Ureter (tissue), 1 donor: ENCODE measurements around the gene ZNF157. TPM values are rescaled to one million over a fixed set of nuclear protein-coding genes. Genes with fewer than 3 reads are reported as not detected.
"Not testable (repeated sequence)": the region's sequence is repeated elsewhere in the genome, so short reads cannot be mapped to it uniquely, and the experiment has no call there.

ENCODE experiments used
- DNase-seq: peaks from one replicate; pipeline ENCODE4 v3.0.0-alpha.2; 2020; ENCODE audit warnings: low spot score
- total RNA-seq: library from RNA; stranded (reverse); gene quantifications from one replicate; pipeline ENCODE4 v1.2.4, GENCODE V29; 2023
- donor health status: DM: yes; HTN: yes; CAD: no.

ZNF157 gene
- total RNA-seq = 0.26 TPM

DNA sequence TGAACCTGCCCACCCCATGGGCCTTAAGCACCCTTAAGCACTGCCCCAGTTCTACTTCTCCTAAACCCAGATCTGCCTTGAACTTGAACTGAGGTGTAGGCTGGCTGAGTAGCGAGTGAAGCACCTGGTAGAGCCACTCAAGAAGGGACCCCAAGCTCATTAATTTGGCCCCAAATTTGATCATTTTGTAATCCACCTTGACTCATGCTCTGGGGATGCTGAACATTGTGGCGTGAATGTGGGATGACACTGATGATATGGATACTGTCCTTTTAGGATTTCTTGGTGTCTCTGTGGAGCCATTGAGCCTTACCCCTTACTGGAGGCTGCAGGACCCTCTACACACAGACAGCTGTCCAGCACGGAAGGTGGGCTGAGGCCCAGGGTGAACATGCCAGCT, at the start of gene ZNF157:
Gene ZNF157, plus strand, starts transcription at position 301 of the 400 bp plus-strand sequence. Its CDS starts 91 bp downstream, at position 392.
- no peak for DNase-seq

DNA sequence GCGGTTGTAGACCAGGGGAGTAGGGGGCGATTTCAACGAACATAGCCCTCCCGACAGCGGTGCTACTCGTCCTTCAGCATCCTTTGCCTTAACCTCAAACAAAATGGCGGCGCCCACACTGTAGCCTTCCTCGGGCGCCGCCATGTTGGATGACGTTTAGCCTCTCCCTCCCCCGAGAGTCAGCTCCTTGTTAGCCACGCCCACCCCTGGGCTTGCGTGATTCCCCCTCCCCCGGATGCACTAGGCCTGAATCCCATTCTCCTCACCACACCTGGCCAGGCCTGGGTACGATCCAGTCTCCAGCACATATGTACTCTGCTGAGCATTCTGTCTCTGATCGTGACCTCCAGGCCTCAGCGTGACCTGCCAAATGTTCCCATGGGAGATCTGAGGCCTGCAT, 49.0 kb upstream of the ZNF157 start:
- DNase-seq = peak; percentile 44

DNA sequence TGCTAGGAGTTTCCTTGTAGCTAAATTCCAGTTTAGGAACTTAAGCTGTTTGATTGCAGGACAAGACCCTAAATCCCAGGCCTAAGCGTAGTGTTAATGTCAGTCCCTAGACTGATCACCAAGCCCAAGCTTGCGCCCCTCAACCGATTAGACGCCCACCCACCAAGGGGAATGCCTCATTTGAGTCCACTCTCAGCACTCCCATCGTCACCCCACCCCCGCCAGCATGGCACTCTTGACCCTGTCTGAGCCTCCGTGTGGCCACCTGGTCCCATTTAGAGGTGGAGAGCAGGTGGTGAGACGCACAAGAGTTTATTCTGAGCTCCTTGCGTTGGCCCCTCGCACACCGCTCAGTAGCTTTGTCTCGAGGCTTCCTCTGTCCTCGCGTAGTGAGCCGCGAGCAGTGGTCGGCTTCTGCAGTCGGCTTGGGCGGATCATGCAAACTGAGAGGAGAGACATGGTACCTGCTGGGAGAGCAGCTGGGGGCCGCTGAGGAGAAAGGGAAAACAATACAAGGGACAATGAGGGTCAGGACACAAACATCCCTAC, 48.5 kb upstream of the ZNF157 start:
- no peak for DNase-seq

DNA sequence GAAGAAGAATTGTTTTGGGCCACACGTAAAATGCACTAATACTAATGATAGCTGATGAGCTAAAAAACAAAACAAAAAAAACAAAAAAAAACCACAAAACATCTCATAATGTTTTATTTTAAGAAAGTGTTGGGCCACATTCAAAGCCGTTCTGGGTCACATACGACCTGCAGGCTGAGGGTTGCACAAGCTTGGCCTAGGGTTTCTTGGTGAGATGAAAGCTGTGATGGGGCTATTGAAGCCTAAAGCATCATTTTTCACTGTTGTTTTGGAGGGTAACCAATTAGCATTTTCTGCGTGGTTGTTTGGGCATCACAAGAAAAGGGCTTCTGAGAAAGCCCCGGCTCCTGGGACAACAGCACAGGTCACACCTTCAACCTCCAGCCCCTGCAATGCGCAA, 42.5 kb upstream of the ZNF157 start:
- DNase-seq = no peak

DNA sequence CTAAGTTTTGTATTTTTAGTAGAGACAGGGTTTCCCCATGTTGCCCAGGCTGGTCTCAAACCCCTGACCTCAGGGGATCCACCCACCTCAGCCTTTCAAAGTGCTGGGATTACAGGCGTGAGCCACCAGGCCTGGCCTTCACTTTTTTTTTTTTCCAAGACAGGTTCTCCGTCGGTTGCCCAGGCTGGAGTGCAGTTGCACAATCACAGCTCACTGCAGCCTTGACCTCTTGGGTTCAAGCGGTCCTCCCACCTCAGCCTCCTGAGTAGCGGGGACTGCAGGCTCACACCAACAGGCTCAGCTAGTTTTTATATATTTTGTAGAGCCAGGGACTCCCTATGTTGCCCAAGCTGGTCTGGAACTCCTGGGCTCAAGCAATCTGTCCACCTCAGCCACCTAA, 37.6 kb upstream of the ZNF157 start:
- DNase-seq = not testable (repeated sequence)

DNA sequence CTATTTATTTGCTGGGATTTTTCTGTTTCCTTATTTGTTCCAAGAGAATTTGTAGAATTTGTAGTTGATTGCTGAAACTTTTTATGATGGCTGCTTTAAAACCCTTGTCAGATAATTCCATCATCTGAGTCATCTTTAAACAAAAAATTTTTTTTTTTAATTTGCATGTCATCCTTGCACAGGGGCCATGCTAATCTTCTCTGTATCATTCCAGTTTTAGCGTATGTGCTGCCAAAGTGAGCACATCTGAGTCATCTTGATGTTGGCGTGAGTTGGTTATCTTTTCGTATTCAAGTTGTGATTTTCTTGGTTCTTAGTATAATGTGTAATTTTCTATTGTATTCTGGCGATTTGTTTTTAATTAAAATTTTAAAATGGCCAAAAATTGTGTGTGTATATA, 18.7 kb upstream of the ZNF157 start:
- DNase-seq = no peak

DNA sequence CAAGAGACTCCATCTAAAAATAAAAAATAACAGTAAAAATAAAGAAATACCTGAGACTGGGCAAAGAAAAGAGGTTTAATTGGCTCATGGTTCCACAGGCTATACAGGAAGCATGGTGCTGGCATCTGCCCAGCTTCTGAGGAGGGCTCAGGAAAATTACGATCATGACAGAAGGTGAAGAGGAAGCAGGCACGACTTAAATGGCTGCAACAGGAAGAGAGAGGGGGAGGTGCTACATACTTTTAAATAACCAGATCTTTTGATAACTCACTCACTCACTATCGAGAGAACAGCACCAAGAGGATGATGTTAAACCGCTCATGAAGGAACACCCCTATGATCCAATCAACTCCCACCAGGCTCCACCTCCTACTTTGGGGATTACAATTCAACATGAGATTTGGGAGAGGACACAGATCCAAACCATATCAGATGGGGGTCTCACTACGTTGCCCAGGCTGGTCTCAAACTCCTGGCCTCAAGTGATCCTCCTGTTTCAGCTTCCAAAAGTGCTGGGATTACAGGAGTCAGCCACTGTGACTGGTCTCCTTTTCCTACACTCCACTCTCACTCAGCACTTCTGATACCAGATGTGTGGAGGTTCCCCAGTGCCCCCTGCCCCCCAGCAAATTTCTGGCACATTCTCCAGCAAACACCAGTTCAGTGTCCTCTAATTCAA, 11.9 kb upstream of the ZNF157 start:
- no peak for DNase-seq

DNA sequence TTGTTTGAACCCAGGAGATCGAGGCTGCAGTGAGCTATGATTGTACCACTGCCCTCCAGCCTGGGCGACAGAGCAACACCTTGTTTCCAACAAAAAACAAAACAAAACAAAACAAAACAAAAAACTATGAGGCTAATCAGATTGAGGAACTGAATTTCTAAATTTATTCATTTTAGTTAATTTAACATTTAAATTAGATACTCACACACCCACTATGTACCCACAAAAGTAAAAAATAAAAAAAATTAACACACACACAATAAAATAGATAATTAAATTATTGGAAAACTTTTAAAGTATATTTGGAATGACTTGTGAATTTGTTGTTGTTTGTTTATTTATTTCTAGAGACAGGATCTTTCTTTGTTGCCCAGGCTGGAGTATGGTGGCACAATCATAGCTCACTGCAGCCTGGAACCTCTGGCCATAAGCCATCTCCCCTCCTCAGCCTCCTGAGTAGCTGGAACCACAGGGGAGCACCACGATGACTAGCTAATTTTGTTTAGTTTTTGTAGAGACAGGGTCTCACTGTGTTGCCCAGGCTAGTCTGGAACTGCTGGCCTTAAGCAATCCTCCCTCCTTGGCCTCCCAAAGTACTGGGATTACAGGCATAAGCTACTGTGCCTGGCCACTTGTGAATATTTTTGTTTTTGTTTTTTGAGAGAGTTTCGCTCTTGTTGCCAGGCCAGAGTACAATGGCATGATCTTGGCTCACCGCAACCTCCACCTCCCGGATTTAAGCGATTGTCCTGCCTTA, 9.8 kb upstream of the ZNF157 start:
- DNase-seq = no peak

DNA sequence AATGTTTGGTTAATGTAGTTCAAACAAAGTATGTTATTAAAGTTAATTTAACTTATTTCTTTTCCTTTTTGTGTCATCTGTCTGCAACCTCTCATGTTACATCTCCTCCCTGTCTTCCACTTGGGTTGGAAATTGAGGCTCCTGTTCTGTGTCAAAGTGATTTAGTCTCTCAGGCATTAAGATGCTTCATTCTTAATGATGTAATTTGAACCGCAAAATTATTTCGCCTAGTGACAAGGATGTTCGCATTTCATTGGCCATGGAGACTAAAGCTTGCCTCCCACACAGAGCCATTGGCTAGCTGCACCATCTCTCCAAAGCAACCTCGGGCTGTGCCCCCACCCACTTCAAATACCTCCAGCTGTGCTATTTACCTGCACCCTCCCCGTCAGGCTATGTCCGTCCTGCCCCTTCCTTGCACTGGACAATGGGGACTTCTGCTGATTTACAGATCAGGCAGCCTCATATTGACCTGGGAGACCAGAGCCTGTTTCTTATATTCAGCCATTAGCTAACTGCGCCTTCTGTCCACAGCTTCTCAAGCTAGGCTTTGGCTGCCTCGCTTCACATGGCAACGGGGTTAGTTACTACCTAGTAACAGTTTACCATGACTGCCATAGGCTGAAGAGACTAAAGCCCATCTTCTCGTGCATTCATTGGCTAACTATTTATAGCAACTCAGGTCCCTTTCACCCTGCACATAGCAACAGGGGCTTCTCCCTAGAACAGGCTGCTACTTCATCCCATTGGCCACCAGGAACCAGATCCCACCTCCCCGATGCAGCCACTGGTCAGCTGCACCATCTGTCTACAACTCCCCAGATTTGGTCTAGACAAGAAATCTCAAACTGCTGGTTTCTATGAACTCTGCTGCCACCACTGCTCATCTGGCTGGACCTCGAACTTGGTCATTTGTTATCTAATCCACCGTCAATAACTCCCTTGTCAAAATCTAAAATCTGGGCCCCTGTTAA, 8.6 kb upstream of the ZNF157 start:
- DNase-seq = peak; percentile 83

DNA sequence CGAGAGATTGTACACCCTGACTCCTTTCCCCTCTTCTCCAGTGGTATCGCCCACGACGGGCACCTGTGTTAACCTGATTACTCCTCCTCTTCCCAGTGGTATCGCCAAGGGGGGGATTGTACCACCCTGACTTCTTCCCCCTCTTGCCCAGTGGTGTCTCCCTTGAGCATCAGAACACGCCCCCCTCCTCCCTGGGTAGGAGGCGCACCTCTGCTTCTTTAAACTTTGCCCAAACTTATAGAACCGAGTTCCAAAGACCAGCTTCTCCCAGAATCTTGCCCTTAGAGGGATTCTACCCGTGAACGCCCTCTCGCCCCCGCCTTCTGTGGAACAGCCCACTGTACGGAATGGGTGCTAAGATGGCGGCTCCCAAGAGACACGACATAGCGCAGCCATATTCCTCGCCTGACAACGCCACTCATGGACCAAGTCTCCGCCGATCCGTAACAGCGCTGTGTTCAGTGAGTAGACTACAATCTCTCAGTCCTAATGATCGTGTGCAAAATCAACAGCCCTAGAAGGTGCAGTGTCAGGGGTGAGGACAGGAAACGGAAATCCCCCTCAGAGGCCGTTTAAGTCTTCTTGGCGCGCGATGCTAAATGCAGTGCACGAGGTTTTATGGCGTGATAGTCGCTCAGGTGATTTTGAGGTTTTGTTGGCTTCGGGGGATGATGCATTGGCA, 4.2 kb upstream of the ZNF157 start:
- peak; percentile 56 for DNase-seq

DNA sequence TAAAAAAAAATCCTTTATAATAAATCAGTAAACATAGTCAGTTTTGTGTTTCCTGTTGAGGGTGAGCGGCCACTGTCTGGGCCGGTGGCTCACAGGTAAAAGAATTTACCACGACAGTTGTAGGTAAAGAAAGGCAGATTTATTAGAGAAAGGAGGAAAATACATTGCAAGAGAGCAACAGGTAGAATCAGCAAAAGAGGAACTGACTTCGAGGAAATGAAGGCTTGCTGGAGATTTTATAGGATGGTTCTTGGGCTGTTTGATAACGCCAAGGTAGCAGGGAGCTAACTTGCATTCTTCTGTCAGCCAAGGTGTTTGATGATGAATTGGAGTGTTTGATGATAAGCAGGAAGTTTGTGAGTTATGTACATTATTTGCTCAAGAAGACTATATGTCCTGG, 2.8 kb downstream of the ZNF157 start:
- no peak for DNase-seq

DNA sequence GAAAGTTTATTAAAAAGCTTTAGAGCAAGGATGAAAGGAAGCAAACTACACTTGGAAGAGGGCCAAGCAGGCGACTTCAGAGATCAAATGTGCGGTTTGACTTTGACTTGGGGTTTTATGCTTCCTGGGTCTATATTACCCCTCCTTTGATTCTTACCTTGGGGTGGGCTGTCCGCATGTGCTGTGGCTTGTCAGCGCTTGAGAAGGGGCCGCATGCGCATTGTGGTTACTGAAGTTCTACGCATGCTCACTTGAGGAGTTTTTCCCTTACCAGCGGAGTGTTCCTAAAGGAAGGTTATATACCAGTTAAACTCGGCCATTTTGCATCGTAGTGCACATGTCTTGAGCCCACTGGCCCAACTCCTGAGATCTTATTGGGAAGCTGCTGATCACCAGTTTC, 9.9 kb downstream of the ZNF157 start:
- no peak for DNase-seq

DNA sequence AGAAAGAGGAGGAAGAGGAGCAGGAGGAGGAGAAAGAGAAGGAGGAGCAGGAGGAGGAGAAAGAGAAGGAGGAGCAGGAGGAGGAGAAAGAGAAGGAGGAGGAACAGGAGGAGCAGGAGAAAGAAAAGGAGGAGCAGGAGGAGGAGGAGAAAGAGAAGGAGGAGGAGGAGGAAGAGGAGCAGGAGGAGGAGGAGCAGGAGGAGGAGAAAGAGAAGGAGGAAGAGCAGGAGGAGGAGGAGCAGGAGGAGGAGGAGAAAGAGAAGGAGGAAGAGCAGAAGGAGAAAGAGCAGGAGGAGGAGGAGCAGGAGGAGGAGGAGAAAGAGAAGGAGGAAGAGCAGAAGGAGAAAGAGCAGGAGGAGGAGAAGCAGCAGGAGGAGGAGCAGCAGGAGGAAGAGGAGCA, 10.5 kb downstream of the ZNF157 start:
- DNase-seq = not testable (repeated sequence)

DNA sequence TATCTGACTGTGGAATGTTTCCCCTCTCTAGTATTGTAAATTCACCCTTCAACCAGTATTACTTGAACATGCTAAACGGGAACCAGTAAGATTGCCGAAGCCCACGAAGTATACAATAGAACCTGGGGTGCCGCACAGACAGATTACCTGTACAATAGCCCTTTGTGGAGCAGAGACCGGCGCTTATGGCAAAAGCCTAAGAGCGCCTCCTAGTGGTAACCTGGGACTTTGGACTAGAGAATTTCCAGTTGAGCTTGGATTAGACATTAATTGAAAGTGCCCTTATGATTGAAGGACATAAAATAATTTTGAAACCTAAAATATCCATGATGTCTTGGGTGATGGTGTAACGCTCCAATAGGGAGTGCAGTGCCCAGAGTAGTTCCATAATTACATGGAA, 14.1 kb downstream of the ZNF157 start:
- peak; percentile 69 for DNase-seq

DNA sequence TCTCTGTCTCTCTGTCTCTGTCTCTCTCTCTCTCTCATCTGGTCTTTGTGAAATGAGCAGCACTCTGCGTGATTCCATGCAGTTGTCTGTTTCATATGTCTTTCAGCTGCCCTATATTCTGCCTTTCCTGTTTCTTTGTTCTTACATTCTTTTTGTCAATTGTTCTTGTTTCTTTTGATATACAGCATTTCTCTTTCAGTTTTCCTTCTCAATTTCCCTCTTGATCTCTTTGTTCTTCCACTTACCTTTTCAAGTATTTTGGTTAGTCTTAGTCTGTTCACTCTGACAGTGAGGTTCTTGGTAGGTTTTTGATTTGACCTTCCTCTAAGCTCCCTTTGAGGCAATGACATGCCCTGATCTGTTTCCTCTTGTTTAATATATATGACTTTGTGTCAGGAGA, 20.4 kb downstream of the ZNF157 start:
- DNase-seq = no peak

DNA sequence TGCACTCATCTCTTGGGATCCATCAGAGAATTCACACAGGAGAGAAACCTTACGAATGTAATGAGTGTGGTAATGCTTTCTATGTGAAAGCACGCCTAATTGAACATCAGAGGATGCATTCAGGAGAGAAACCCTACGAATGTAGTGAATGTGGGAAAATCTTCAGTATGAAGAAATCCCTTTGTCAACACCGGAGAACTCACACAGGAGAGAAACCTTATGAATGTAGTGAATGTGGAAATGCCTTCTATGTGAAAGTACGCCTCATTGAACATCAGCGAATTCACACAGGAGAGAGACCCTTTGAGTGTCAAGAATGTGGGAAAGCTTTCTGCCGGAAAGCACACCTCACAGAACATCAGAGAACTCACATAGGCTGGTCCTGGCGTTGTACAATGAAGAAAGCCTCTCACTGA, 42.8 kb downstream of the ZNF157 start:
- DNase-seq = no peak

DNA sequence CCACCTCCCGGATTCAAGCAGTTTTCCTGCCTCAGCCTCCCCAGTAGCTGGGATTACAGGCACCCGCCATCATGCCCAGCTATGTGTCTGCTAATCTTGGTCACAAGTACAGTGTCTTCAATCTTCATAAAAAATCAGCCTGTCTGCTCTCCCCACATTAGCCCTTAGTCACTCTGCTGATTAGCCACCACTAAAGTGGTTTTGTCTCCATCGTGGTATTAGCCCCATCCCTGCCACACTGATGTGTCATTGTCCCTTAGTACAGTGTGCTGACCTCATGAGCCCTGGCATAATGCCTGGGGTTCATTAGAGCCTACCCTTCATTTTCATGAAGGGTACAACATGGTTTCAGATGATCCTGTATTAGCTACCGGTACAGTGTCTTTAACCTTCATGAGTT, 49.9 kb downstream of the ZNF157 start:
- no peak for DNase-seq

DNA sequence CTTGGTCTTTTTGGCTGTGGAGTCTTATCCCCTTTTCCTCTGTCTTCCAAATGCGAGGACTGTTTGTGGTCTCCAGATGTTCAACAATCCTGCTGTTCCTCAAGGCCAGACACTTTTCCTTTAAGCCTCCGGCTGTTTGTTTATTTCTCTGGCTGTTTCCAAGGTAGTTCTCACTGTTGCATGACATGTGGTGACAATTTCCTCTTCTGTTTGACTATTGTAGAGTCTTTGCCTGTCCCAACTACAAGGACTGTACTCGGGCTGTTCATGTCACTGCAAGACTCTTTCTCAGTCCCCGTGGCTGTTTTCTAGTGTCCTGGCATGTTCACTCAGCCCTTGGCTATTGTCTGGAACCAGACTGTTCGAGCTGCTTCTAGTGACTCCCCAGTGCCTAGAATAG, 50.6 kb downstream of the ZNF157 start:
- no peak for DNase-seq

DNA sequence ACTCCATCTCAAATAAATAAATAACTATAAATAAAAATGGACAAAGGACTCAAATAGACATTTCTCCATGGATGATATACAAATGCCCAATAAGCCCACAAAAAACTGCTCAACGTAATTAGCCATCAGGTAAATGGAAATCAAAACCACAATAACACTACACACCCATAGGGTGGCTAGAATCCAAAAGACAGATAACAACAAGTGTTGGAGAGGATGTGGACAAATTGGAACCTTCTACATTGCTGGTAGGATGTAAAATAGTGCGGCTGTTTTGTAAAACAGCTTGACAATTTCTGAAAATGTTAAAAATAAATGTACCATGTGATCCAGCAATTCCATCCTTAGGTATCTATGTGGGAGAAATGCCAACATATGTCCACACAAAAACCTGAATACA, 52.1 kb downstream of the ZNF157 start:
- no peak for DNase-seq

DNA sequence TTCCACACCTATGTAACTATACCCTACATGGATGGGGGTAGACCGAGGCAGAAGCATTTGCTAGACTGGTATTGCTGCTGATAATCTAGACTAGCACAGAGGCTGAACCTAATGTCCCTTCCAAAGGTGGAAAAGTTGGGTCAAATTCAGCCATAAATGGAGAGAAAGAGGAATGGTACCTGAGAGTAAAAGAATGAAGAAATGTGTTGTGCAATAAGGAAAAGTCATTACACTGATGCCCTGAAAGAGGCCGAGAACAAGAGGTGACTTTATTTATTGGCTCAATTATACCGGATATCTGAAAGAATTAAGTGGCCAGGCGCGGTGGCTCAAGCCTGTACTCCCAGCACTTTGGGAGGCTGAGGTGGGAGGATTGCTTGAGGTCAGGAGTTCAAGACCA, 60.5 kb downstream of the ZNF157 start:
- DNase-seq = no peak

DNA sequence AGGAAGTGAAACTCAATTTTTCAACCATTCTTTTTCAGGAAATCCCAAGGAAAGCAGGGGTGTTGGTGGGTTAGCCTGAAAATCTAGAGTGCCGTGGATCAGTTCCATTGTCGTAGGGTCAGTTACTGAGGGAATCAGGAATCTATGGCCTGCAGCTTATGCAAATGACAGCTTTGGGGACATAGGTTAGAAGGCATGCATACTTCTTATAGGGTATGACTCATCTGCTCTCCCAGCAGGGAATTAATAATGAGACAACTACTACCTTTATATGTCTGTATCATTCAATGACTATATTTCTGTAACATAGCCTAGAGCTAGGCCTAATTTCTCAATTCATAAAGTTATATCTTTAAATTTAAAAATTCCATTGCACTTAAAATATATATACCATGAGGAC, 76.1 kb downstream of the ZNF157 start:
- DNase-seq = no peak
